ENCODE data around the gene HERC2. TPM values are rescaled to one million over a fixed set of nuclear protein-coding genes. Genes with fewer than 3 reads are reported as not detected.

The HERC2 gene
- total and polyA plus RNA-seq, 9 of the 15 experiments (the other 6 are each of a cell fraction or from before 2014, with no cell fraction given), result 10.6 to 84.0 (median 42.6) TPM

DNA sequence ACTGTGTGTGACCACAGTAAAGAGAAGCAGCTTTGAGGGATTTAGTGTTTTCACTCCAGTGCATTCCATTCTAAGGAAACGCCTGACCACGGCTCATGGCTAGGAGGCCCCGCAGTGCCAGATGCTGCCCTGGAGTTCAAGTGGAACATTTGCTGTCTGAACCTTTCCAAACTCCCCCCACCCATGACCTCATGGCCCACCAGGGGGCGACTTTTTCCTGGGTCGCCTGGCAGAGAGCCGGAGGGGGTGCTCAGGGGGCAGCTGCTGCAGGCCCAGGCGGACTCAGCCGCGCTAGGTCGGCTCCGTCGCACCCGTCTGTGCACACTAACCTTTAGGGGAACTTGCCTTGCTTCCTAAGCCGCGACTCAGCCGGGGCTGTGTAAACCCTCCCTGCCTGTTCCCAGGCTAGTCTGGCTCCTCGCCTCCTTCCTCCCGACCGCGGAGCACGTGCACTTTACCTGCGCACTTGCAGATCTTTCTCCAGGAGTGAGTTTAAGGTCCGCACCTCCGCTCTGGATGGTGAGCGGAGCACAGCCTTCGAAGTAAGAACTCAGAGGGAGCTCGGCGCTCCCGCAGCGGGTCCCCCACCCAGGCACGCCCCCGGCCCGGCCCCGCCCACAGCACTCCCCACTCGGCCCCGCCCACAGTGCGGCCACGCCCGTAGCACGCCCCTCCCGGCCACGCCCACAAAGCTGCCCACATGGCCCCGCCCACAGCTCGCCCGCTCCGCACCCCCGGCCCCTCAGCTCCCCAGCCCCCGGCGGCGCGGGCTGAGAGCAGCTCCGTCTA, 223.0 kb downstream of the HERC2 start, which contains the start of gene OCA2 (continued):
- TF ChIP-seq, protein P1, sequence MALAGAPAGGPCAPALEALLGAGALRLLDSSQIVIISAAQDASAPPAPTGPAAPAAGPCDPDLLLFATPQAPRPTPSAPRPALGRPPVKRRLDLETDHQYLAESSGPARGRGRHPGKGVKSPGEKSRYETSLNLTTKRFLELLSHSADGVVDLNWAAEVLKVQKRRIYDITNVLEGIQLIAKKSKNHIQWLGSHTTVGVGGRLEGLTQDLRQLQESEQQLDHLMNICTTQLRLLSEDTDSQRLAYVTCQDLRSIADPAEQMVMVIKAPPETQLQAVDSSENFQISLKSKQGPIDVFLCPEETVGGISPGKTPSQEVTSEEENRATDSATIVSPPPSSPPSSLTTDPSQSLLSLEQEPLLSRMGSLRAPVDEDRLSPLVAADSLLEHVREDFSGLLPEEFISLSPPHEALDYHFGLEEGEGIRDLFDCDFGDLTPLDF (CRISPR knock-in tag; IDR thresholded peaks at IDR 0.05), result no peak
- TF ChIP-seq PRPF4 (IDR thresholded peaks at IDR 0.05; ENCODE audit: insufficient read depth, low read depth, low read length, poor library complexity, severe bottlenecking), result no peak
- TF ChIP-seq LARP7 (IDR thresholded peaks at IDR 0.05), result no peak
- no peak for TF ChIP-seq ZNF695 (CRISPR knock-in tag; IDR thresholded peaks at IDR 0.05)
- TF ChIP-seq E2F8 (IDR thresholded peaks at IDR 0.05; ENCODE audit: low read depth, partially characterized antibody), result no peak
- TF ChIP-seq LCOR (CRISPR knock-in tag; IDR thresholded peaks at IDR 0.05), result peak; percentile 16; the same call in 1 of the 2 replicates
- no peak for TF ChIP-seq FOXA1 (IDR thresholded peaks at IDR 0.05; ENCODE audit: borderline replicate concordance)
- TF ChIP-seq SIN3A (IDR thresholded peaks at IDR 0.05; ENCODE audit: borderline replicate concordance in 2 of 2, control insufficient read depth in 1 of 2, low read depth in 2 of 2, low read length in 2 of 2), result peak in 1 of 2 experiments; percentile 8; a peak in 1 of 4 replicates
- TF ChIP-seq CAMTA2 (CRISPR knock-in tag; conservative IDR thresholded peaks at IDR 0.05), result no peak
- TF ChIP-seq FOXJ3 (CRISPR knock-in tag; IDR thresholded peaks at IDR 0.05), result no peak
- TF ChIP-seq CHD1 (IDR thresholded peaks at IDR 0.05; ENCODE audit: low read length), result no peak
- TF ChIP-seq ETV5 (CRISPR knock-in tag; IDR thresholded peaks at IDR 0.05; ENCODE audit: low read depth), result peak; percentile 40; the same call in 1 of the 2 replicates
- TF ChIP-seq JUN (IDR thresholded peaks at IDR 0.05; ENCODE audit: borderline replicate concordance, low read depth, low read length), result no peak
- TF ChIP-seq JUN (CRISPR knock-in tag; IDR thresholded peaks at IDR 0.05; ENCODE audit: borderline replicate concordance), result peak; percentile 55; the same call in 1 of the 2 replicates
- no peak for TF ChIP-seq SMAD2 (IDR thresholded peaks at IDR 0.05; ENCODE audit: low read depth, low read length)
- TF ChIP-seq LEF1 (IDR thresholded peaks at IDR 0.05), result no peak
- no peak for TF ChIP-seq RBM15 (IDR thresholded peaks at IDR 0.05; ENCODE audit: insufficient read depth, low read length)
- TF ChIP-seq PHF21A (IDR thresholded peaks at IDR 0.05; ENCODE audit: borderline replicate concordance, low read depth), result 0 out of 2 replicates have a peak, but pooled peaks have one; percentile 9
- TF ChIP-seq GTF2E2 (tag; IDR thresholded peaks at IDR 0.05), result no peak
- TF ChIP-seq ZBTB1 (CRISPR knock-in tag; IDR thresholded peaks at IDR 0.05; ENCODE audit: borderline replicate concordance, low read depth), result no peak
- TF ChIP-seq, protein P2, sequence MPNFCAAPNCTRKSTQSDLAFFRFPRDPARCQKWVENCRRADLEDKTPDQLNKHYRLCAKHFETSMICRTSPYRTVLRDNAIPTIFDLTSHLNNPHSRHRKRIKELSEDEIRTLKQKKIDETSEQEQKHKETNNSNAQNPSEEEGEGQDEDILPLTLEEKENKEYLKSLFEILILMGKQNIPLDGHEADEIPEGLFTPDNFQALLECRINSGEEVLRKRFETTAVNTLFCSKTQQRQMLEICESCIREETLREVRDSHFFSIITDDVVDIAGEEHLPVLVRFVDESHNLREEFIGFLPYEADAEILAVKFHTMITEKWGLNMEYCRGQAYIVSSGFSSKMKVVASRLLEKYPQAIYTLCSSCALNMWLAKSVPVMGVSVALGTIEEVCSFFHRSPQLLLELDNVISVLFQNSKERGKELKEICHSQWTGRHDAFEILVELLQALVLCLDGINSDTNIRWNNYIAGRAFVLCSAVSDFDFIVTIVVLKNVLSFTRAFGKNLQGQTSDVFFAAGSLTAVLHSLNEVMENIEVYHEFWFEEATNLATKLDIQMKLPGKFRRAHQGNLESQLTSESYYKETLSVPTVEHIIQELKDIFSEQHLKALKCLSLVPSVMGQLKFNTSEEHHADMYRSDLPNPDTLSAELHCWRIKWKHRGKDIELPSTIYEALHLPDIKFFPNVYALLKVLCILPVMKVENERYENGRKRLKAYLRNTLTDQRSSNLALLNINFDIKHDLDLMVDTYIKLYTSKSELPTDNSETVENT (CRISPR knock-in tag; IDR thresholded peaks at IDR 0.05), result no peak
- TF ChIP-seq SPI1 (IDR thresholded peaks at IDR 0.05; ENCODE audit: borderline replicate concordance, low read depth, low read length), result no peak
- no peak for TF ChIP-seq ZNF785 (CRISPR knock-in tag; IDR thresholded peaks at IDR 0.05)
